T-helper 1 cell (primary cell): ENCODE results near the gene PDE4C.
"Not testable (repeated sequence)": the region's sequence is repeated elsewhere in the genome, so short reads cannot be mapped to it uniquely, and the experiment has no call there.

Experiments
- DNase-seq, 5 donors: peaks; one replicate each; pipeline ENCODE4 v3.0.0-alpha.2; 2012 to 2020

Gene PDE4C

DNA sequence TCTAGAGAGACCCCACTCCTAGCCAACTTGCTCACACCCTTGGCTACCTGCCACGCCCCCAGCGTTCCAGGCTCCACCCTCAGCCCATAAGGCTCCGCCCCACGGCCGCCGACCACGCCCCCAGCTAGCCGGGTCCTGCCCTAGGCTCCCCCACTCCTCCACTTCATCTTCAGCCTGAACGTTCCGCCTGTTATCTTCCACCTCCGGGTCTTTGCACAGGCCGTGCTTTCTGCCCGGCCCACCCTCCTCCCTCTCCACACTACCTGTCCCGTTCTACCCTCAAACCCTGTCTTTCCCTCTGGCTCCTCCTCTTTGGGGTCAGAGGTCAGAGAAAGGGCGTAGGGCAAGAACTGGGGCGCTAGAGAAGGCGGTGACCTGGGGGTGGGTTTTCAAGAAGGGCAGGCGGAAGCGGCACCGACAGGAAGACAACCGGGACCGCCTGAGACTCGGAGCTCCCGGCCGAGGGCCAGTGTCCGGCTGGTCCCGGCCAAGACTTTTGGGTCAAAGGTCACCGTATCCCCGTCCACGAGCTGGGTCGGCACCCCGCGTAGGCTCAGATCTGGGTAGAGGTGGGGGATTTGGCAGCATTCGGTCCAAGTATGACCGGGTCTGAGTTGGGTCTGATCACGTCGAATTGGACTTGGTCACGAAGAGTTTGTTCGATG is 2.2 kb downstream of the PDE4C start:
- peak in 1 of 5 donors; percentile 44 for DNase-seq

DNA sequence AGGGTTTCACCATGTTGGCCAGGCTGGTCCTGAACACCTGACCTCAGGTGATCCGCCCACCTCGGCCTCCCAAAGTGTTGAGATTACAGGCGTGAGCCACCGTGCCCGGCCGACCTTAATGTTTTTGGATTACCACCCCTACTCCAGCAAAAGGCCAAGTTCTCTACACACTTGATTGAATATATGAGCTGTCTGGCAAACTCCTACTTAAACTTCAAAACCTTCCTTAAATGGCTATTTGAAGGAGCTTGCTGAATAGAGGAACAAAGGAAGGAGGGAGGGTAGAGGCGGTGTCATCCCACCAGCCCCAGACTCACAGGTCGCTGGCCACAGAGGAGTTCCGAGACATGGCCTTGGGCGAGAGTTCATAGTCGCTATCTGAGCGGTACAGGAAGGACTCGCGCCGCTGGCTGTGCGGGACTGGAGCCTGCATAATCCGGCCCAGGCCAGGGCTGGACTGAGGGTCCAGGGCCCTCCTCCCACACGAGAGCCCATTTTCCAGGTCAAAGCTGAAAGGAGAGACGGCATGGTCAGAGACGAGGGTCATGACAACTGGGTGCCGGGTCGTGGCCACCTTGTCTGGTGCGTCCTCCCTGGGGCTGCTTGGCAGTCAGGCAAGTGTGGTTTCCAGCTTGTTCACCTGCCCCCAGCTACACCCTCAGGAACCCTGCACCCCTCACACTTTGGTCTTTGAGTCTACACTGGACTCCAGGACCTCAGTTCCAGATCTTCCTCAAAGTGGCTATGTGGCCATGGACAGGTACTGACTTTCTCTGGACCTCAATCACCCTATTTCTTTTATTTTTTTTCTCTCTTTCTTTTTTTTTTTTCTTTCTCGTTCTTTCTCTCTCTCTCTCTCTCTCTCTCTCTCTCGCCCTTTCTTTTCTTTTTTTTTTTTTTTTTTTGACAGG is 4.2 kb downstream of the PDE4C start:
- DNase-seq, result no peak

DNA sequence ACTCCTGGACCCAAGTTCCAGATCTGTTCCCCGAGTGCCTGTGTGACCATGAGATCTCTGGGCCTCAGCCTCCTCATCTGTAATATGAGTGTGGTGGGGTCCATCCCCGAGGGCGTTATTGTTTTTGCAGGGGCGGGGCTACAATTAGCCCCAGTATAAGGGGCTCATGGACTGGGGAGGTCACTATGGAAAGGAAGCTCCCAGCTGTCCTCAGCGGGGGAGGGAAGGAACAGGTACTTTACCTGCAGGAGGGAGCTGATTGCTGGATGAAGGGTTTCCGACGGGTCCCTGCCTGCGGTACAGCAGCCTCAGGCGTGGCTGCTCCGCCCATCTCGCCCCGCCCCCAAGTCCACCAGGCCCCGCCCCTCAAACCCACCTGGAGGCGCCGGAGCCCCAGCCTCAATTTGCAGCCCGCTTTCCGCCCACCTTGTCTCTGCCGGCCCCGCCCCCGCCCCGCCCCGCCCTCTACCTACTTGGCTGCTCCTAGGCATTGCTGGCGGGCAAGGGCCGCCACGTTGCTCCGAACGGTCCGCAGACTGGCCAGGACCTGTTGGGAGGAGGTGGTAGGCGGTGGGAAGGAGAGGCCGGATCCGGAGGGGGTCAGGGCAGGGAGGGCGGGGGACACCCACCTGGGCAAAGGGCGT is 5.5 kb downstream of the PDE4C start:
- DNase-seq, result no peak

DNA sequence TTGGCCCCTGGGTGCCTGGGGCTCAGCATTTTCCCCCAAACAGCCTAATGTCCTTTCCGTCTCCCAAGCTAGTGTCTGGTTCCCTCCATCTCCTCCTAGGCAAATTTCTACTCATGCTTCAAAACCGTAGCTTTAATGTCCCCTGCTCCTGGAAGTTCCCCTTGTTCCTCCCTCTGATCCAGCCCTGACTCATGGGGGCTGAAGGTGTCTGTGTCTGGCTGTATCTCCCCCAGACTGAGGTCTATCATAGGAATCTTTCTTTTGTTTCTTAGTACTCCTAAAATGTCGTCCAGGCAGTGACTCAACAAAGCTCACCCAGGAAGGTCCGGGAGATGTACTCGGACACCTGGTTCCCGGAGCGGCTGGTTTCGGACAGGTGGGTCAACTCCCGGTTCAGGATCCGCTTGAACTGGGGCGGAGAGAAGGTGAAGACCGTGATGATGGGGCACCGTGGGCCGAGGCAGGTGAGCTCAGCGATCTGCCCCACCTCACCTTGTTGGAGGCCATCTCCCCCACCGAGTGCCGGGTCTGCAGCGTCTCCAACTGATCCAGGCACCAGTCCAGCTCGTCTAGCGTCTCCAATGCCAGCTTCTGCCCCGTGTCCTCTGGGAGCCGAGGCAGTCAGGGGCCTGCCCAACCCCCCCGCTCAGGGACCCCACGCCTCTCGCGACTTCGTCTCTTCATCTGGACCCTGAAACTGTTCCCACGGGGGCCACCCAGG is 6.2 kb downstream of the PDE4C start:
- DNase-seq, result no peak

DNA sequence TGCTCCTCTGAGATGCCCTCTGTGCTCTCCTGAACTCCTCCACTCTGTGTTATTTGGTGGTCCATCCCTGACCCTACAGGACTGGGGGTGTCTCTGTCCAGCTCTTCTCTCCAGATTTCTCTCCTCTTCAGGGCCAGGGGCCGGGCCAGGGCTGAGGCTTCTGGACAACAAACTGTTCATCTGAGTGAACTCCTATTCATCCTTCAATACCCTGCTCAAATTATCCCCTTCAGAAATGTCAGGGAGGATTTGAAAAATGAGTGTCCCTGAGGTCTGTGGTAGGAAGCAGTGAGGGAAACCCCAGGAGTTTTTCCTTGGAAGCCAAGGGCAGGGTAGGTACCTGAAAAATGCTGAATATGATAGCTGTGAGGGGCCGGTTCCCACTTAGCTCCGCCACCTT is 7.6 kb downstream of the PDE4C start:
- no peak for DNase-seq

DNA sequence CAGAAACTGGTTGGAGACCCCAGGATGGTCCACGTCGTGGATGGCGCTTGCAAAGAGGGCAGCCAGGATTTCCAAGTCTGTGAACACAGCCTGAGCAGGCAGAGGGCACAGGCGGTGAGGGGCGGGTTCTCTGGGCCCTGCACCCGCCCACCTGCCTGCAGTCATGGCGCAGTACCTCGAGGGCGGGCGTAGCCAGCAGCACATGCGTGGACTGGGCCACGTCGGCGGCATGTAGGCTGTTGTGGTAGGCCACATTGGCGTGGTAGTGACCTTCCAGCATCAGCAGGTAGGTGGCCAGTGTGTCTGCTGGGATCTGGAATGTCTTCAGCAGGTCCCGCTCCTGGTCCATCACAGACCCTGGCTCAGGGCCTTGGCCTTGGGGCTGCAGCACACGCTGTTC is 8.1 kb downstream of the PDE4C start:
- DNase-seq, result no peak

DNA sequence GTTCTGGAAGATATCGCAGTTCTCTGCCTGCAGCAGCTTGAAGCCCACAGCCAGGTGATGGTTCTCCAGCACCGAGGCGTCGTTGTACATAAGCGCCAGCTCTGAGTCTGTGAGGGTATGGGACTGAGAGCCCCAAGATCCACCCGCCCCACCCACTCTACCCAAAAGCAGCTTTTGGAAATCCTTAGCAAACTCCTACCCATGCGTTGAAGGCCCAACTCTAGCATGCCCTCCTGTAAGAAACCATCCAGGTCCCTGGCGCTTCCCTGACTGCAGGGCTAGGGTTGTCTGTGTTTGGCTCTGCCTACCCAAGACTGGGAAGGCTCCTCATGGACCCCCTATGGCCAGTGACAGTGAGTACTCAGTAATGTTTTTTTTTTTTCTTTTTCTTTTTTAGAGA is 9.4 kb downstream of the PDE4C start:
- DNase-seq, result no peak

DNA sequence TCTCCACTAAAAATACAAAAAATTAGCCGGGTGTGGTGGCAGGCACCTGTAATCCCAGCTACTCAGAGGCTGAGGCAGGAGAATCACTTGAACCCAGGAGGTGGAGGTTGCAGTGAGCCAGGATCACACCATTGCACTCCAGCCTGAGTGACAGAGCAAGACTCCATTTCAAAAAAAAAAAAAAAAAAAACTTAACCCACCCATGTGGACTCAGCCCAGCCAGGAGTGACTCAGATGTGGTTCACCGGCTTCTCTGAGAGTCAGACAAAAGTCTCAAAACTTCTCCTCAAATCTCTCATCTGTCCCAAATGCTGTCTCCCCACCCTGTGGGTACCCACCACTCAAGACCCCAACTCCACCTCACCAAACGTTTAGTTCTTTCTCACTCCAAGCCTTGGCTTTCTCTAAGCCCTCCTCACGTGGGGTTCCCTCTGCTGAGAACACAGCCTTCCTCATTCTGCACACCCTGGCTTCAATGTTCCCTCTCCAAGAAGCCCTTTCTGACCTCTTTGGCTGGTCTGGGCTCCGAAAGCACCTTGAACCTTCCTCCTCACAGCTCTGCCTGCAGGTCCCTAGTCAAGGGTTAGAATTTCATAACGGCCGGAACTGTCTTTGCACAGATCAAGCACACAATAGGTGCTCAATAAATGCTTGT is 11.3 kb downstream of the PDE4C start:
- no peak for DNase-seq

DNA sequence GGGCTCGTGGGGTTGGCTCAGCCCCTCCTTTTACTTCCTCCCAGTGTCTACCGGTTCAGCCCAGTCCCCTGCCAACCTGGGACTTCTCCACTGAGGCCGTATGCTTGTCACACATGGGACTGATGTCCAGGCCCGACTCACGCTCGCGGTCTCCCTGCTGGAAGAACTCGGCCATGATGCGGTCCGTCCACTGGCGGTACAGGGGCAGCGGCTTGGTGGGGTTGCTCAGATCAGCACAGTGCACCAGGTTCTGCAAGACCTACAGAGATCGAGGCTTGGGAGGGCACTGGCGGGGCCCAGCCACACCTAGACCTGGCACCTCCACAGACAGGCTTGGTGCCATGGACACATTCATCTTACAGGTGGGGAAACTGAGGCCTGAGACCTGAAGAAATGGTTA is 14.6 kb downstream of the PDE4C start:
- no peak for DNase-seq

DNA sequence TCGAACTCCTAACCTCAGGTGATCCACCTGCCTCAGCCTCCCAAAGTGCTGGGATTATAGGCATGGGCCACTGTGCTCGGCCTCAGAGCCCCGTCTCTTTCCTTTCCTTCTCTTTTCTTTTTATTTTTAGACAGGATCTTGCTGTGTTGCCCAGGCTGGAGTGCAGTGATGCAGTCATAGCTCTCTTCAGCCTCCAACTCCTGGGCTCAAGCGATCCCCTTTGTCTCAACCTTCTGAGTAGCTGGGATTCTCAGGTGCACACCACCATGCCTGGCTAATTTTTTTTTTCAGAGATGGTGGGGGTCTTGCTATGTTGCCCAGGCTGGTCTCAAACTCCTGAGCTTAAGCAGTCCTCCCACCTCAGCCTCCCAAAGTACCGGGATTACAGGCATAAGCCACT is 16.3 kb downstream of the PDE4C start:
- not testable (repeated sequence) for DNase-seq

DNA sequence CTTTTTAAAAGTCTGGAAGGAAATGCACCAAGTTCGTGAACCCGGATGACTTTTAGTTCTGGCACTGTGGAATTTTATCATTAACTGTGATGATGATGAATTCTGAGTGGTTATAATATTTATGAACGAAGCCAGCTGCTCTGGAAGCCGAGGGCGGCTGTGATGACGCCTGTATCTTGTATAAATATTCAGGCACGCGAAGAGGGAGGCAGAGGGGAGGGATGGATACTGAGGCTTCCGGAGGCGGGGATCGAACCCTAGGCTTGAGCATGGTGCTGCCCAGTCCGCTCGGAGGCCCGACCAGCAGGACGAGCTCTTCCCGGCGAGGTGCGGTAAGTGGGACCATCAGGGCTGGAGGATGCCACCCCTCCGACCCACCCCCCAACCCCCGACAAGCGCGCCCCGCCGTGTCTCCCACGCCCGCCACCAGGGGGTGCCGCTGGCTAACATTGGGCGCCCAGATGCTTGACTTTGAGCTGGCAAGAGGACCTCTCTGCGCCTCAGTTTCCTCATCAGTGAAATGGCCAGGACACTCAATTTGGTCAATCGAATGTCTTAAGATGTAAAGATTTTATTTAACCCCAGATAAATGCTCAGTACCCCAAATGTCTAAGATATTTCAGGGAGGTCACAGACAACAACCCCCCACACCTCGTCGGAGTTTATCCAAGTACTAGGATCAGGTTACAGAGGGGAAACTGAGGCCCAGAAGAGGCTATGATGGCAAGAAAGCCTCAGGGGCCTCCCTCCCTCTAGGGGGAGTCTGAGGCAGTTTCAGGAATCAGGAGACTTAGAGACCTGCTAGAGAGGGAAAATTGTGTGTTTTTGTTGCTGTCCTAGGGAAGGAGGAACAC is 17.9 kb downstream of the PDE4C start:
- peak in 2 of 5 donors; percentile 43 to 44 for DNase-seq

DNA sequence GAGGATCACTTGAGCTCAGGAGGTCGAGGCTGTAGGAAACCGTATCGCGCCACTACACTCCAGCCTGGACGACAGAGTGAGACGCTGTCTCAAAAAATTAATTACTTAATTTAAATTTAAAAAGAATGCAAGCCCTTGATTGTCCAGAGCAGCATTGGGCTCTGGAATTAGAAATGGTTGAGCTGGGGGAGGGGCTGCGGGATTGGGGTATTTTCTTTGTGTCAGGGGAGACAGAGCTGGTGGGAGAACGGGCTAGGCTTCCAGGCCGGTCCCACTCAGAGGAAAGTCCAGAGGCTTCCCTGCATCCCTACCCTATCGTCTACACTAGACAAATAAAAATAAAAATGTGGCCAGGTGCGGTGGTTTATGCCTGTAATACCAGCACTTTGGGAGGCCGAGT is 20.2 kb downstream of the PDE4C start:
- no peak for DNase-seq

DNA sequence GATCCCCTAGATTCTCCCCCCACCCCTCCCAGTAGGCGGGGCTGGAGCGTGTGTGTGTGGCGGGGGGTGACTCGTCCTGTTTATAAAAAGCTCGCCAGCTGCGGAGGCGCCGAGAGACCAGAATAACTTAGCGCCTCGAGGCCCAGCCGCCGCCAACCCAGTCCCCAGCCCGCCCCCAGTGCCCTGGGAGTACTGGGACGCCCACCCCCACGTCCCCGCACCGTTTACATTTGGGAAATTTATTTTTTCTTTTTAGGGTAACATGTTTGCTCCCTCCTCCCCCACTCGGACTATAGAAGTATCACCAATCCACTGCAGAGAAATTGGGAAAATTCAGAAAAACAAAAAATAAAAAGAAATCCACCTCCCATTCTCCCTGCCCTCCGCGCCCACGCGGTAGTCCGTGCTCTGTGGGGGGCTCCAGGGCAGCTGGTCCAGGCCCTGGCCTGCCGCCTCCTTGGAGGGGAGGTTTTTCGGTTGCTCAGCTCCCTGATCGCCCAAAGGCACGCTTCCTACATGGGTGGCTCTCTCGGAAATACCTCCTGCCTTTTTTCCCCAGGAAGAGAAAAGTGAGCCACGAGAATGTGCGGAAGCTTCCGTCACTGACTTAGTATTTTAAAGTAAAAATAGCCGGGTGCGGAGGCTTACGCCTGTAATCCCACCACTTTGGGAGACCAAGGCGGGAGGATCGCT is 20.9 kb downstream of the PDE4C start:
- peak in 3 of 5 donors; percentile 33 to 52 (median 39) for DNase-seq

DNA sequence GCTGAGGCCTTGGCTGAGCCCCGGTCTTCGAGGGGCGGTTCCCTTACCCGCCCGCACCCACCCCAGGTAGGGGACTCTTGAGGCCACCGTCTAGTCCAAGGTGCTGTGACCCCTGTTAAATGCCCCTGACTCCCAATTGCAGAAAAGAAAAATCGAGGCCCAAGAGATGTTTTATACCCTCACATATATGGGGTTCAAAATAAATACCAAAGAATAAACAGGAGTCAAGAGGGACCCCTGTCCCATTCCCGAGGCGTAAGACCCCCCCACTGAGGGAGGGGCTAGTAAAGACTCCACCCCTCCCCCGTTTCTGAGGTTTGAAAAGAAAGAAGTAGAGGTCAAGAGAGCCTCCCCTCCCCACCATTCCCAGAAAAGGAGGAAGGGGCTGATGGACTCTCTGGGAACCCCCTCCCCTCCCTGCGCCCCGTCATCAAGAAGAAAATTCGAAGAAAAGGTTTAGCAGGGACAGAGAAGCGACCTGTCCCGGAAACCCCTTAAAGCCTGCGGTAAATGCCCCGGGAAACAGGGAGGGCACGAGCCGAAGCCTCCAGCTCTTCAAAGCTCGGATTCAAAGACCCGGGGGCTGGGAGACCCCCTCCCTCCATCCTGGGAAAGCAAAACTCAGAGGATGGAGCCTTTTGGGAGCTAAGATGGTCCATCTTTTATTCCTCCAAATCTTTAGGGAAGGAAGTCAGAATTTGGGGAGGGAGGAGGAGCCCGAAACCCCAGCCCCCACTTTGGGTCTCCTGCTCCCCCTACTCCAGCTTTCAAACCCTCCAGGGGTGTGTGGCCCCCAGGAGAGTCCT is 21.6 kb downstream of the PDE4C start:
- peak in 1 of 5 donors; percentile 27 for DNase-seq

DNA sequence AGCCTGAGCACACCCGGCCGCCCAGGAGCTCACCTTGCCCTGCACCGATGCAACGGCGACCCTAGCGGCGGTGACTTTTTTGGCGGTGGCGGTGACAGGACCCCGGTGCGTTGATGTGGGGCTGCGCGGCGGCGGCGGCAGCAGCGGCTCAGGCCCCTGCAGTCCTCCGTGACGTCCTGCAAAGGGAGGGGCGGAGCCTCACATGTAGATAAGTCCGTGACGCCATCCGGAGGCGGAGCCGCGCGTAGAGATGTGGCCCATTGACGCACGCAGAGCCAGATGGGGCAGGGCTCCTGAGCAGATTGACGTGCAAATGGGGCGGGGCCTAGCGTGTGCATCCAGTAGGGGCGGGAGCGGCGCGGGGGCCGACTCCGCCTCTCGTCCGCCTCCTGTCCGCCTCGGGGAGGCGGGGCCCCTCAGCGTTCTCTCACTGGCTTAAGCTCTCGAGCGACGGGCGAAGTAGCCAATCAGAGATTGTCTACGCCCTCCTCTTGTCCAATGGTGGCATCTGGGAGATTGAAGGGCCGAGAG is 22.3 kb downstream of the PDE4C start, which contains the start of gene RAB3A:
Gene RAB3A (minus strand): TSS at position 180 of the 531 bp plus-strand sequence. CDS start 1,302 bp downstream, outside the sequence.
- peak; percentile 99 to 100 (median 100) for DNase-seq

DNA sequence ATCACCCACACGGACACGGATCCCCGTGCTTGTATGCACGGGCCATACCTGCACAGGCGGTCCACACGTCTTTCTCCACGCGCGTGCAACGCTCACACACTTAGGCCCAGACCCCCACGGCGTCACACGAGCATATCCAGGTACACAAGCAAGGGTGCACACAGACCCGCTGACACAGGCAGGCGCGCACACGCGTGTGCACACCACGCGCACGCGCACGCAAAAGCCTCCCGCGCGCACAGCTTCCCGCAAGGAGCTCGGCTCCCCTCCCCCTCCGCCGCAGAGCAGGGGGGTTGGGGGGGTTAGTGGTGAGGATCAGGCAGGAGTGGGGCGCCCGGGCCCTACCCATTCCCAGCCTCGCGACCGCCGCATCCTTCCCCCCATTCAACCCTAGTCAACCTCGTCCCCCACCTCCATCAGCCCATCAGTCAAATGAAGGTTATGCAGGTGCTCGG is 22.8 kb downstream of the PDE4C start:
- peak in 2 of 5 donors; percentile 48 to 68 for DNase-seq

DNA sequence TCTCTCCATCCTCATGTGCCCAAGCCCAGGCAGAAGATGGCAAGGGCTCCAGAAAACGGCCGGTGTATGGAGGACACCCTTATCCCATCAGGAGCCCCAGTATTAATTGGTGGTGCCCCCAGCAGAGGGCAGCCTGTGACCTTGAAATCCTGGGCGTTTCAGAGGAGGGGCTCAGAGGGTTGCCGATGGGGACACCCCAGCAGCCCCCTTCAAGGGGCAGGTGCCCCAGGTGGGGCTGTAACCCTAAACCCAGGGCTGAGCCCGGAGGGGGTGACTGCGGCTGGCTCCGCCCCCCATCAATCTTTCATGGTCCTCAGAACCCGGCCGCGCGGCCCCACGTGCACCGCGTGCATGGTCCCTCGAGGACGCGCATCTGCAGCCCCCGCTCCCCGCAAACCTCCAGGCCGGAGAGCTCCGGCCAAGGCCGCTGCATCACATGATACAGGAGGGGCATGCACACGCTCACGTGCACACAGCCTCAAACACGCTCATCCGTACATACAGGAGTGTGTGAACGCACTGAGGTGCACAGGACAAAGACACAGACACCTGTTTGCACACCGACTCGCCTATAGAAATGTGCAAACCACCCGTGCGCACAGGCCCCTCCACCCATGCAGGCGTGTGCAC is 23.3 kb downstream of the PDE4C start:
- no peak for DNase-seq

DNA sequence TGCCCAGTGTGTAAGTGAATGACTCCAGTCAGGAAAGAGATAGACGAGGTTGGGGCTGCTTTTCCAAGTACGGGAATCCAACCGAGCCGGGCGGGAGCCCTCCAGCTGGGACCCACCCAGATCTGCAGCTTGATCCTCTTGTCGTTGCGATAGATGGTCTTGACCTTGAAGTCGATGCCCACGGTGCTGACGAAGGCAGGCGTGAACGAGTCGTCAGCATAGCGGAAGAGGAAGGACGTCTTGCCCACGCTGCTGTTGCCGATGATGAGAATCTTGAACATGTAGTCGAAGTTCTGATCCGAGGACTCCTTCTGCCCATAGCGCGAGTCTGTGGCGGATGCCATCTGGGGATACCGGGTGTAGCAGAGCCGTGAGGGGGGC is 23.9 kb downstream of the PDE4C start:
- DNase-seq, result no peak

DNA sequence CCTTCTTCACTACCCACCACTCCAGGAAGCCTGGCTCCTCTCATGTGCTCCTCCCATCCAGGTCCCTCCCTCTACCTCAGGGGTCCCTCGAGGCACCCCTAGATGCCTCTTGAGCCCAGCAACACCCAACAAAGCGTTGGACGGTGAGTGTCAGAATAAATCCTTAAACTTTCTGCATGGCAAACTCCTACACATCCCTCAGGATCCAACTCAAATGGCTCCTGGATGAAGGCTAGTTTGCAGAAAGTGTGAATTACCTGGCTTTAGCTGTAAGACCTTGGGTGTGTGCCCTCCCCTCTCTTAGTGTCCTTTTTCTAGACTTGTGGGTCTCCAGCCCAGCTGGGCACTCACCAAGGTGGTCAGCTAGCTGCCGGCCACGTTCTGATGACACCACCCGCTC is 27.9 kb downstream of the PDE4C start:
- no peak for DNase-seq
